ENCODE measurements around the gene PGP. TPM values are rescaled to one million over a fixed set of nuclear protein-coding genes. Genes with fewer than 3 reads are reported as not detected.

The PGP gene
- total and polyA plus RNA-seq, 10 of the 15 experiments (the other 5 are each of a cell fraction or from before 2014, with no cell fraction given), result 0.42 to 28.0 (median 12.1) TPM

GRCh38 chr16:2257726-2258125 is 43.1 kb upstream of the PGP start:
- in situ Hi-C loops (cut with MboI) (no loop called here), intact Hi-C loops (cut with micrococcal nuclease; ENCODE audit: unreplicated experiment) (no loop called here)
- peaks cover 2% of the 10 kb centered on the region; the same call in 1 of the 2 replicates for H3K79me2 ChIP-seq (ENCODE audit: control insufficient read depth, insufficient read depth, low read length)
- DNase-seq (ENCODE audit: low read depth, low spot score) (no peak), FAIRE-seq (no peak), ATAC-seq (no peak)
- WGBS (ENCODE audit: insufficient coverage, insufficient replicate concordance, low lambda C conversion rate, missing lambda C conversion rate), result 98% methylated on average over 6 of the region's 6 CpGs
- ChIA-PET POLR2A (no interaction called here), SMC1A (ENCODE audit: uncharacterized antibody, unreplicated experiment) (no interaction called here), RAD21 (ENCODE audit: unreplicated experiment) (no interaction called here), CTCF (interaction anchor here (0.7 to 1.7 kb wide), 3 partner anchors 63 to 317 kb away, joined by 3 to 5 read pairs (median 3); no protein-coding TSS in a partner anchor)
- H3K27me3 ChIP-seq (replicated peaks in 1 of 2; ENCODE audit: control insufficient read depth in 2 of 2, insufficient read depth in 2 of 2, low read length in 1 of 2), result no peaks in the 10 kb centered on the region
- H3K4me3 ChIP-seq, result no peak overlapping the region
- no peak overlapping the region for H3K4me2 ChIP-seq (ENCODE audit: control insufficient read depth, insufficient read depth)
- H3K9ac ChIP-seq (ENCODE audit: control insufficient read depth, insufficient read depth, low read length), result no peak overlapping the region
- H2AFZ ChIP-seq (ENCODE audit: control insufficient read depth, low read depth, low read length), result no peak overlapping the region
- peaks cover 33 to 50% of the 10 kb centered on the region in 2 experiments for H3K36me3 ChIP-seq (ENCODE audit: control insufficient read depth in 2 of 2, insufficient read depth in 2 of 2, low read length in 1 of 2)
- H3K9me3 ChIP-seq (replicated peaks; ENCODE audit: control insufficient read depth, insufficient read depth, low read length), result no peaks in the 10 kb centered on the region
- no TSS peak for BruUV-seq (replicated peaks)
- no peaks in the 10 kb centered on the region for H3K4me1 ChIP-seq (ENCODE audit: control insufficient read depth, insufficient read depth, low read length)
- no peak overlapping the region for H3K27ac ChIP-seq (ENCODE audit: control insufficient read depth, insufficient read depth)
- H4K20me1 ChIP-seq (ENCODE audit: control insufficient read depth, insufficient read depth), result no peaks in the 10 kb centered on the region
- TF ChIP-seq ZBTB4 (CRISPR knock-in tag; IDR thresholded peaks at IDR 0.05) (no peak), REST (IDR thresholded peaks at IDR 0.05; ENCODE audit: low read depth, low read length) (no peak), BRCA1 (IDR thresholded peaks at IDR 0.05; ENCODE audit: low read depth, low read length) (no peak), EP300 (IDR thresholded peaks at IDR 0.05; ENCODE audit: borderline replicate concordance in 1 of 2, control insufficient read depth in 1 of 2, low read depth in 2 of 2, low read length in 2 of 2) (no peak), BCL3 (IDR thresholded peaks at IDR 0.05; ENCODE audit: borderline replicate concordance, insufficient read depth, low read depth, low read length, poor library complexity, severe bottlenecking) (no peak), SREBF2 (IDR thresholded peaks at IDR 0.05; ENCODE audit: low read length) (no peak), WRNIP1 (IDR thresholded peaks at IDR 0.05; ENCODE audit: borderline replicate concordance, low read depth, low read length) (no peak), JUND (IDR thresholded peaks at IDR 0.05; ENCODE audit: low read depth, low read length) (no peak), SPI1 (IDR thresholded peaks at IDR 0.05; ENCODE audit: borderline replicate concordance, insufficient read depth, low read depth, low read length) (no peak), ASH2L (IDR thresholded peaks at IDR 0.05; ENCODE audit: borderline replicate concordance, low read depth) (no peak), TCF7 (IDR thresholded peaks at IDR 0.05; ENCODE audit: borderline replicate concordance) (no peak), ZBED1 (IDR thresholded peaks at IDR 0.05; ENCODE audit: borderline replicate concordance) (no peak), STAT1 (conservative IDR thresholded peaks at IDR 0.05) (no peak), PKNOX1 (IDR thresholded peaks at IDR 0.05) (no peak)
